HG03565 (cell line): ENCODE measurements around the gene COPZ1.

Experiments used
- ATAC-seq: cut with Tn5 transposase; IDR thresholded peaks from one replicate; pipeline ENCODE4 v1.9.1; 2021; ENCODE audit warnings: mild to moderate bottlenecking, moderate library complexity; ENCODE audit not compliant: unreplicated experiment

The COPZ1 gene

GRCh38 chr12:54393207-54393609 lies 68.3 kb downstream of the COPZ1 start:
- ATAC-seq = no peak

GRCh38 chr12:54393743-54394142 lies 68.8 kb downstream of the COPZ1 start:
- no peak for ATAC-seq

DNA sequence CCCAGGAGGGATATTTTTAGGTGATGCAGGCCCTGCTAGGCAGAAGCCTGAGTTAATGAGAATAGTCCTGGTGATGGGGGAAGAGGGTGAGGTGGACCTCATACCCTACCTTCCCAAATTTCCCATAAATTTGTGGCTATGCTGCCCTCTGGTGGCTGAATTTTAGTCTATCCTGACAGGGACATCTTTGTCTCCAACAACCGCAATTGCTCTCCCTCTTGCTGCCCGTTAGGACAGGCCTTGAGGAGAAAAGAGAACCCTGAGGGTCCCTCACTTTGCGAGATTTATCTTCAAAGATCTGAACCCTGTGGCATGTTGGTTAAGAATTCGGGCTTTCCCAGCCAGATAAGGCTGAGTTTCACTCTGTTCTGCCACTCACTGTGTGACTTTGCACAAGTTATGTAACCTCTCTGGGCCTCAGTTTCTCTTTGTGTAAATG lies 69.4 kb downstream of the COPZ1 start:
- ATAC-seq = no peak

- no peak for ATAC-seq
These were observed 70.1 kb downstream of the COPZ1 start for GRCh38 chr12:54394986-54395385.

- no peak for ATAC-seq
These were observed 70.6 kb downstream of the COPZ1 start for GRCh38 chr12:54395545-54395944.

DNA sequence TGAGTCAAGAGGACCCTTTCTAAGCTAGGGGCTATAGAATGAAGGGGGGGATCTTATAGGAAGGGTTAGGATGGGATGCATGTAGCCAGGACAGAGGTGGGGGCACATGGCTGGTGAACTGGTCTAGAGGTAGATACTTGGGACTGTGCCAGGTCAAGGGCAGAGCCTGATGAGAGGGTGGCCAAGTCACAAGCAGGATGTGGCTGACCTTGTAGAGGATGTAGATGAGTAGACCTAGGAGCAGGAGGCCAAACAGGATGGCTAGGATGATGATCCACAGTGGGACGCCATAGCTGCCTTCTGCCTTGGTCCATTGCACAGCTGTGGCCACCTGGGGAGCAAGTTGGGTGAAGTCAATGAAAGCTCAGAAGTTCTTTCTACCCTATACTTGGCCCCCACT lies 72.2 kb downstream of the COPZ1 start:
- no peak for ATAC-seq

DNA sequence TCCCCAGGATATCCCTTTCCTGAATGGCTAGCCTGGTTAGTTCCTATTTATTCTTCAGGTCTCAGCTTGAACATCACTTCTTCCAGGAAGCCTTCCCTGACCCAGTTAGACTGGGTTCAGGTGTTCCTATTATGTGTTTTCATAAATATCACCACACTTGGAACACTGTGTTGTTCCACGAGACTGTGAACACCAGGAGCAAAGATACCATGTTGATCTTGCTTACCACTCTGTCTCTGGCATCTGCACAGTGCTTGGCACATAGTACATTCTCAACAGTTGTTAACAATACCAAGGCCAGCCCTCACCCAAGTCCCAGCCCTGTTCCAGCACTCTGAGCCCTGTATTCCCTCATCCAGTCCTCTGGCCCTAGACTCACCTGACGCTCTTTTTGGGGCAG lies 73.3 kb downstream of the COPZ1 start:
- ATAC-seq = no peak

DNA sequence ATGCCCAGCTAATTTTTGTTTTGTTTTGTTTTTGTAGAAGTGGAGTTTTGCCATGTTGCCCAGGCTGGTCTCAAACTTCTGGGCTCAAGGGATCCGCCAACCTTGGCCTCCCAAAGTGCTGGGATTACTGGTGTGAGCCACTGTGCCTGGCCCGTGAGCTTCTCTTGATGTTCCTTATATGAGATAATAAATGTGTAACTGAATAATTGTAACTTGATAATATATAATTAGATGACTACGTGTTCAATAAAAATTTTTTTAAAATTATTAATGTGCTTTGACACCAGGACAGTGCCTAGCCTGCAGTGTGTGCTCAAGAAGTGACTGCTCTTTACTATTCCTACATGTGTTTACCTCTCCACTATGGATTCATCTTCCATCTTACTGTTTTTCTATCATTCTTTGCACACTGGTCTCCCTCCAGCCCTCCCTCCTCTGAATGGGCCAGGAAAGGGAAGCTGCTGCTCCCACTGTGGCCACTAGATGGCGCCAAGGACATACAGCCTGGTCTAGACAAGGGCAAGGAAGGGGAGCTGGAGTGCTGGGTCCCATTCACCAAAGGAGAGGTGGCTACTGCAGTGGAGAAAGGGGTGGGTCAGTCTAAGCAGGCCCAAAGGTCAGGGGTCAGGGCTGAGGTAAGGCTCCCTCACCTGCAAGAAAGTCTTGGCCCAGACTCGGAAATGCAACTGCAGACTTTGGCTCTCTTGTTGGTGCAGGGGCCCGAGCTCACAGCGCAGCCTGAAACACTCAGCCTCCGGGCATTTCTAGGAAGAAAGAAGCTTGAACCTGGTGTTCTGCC lies 74.3 kb downstream of the COPZ1 start:
- no peak for ATAC-seq

GRCh38 chr12:54401119-54401518 lies 76.2 kb downstream of the COPZ1 start:
- ATAC-seq = no peak
